Measurements from ENCODE around the gene PHLDA1. TPM values are rescaled to one million over a fixed set of nuclear protein-coding genes. Genes with fewer than 3 reads are reported as not detected.
A peak's percentile ranks its signal among the peaks of the same experiment; 100 is the strongest.

PHLDA1 gene
- total and polyA plus RNA-seq, 2 donors (not counting 3 experiments of a cell fraction or from before 2014, with no cell fraction given): 14.1 to 30.8 TPM

GRCh38 chr12:75977952-75978671 lies 53.5 kb downstream of the PHLDA1 start:
- H3K4me2 ChIP-seq (ENCODE audit: insufficient read depth, low read length): peak overlapping the region; percentile 60
- no peak for TF ChIP-seq MYC (IDR thresholded peaks at IDR 0.05; ENCODE audit: low read depth, low read length)
- peak; percentile 79 for TF ChIP-seq GATA2 (IDR thresholded peaks at IDR 0.05; ENCODE audit: insufficient read depth, insufficient read length, low read depth, low read length)
- peak; percentile 100 for TF ChIP-seq JUN (IDR thresholded peaks at IDR 0.05; ENCODE audit: borderline replicate concordance, insufficient read depth, insufficient read length, low read depth)
- TF ChIP-seq CTCF (IDR thresholded peaks at IDR 0.05; ENCODE audit: extremely low read depth in 1 of 2, insufficient read depth in 1 of 2, low read depth in 1 of 2, low read length in 2 of 2): peak in 1 of 2 donors; percentile 11
- TF ChIP-seq EZH2 (IDR thresholded peaks at IDR 0.05; ENCODE audit: borderline replicate concordance, low read depth, low read length, severe bottlenecking): no peak
- TF ChIP-seq POLR2A (IDR thresholded peaks at IDR 0.05; ENCODE audit: low read depth, low read length): no peak
- TF ChIP-seq POLR2AphosphoS5 (IDR thresholded peaks at IDR 0.05; ENCODE audit: insufficient read depth, low read depth, low read length): peak; percentile 91
- peak; percentile 100 for TF ChIP-seq FOS (IDR thresholded peaks at IDR 0.05; ENCODE audit: borderline replicate concordance, insufficient read depth, low read length)
- peak; percentile 26 for TF ChIP-seq MAX (IDR thresholded peaks at IDR 0.05; ENCODE audit: insufficient read depth, insufficient read length)
- H3K9ac ChIP-seq (replicated peaks; ENCODE audit: extremely low read depth, insufficient read depth, low read length): peak overlapping the region; percentile 66
- H3K36me3 ChIP-seq (ENCODE audit: control insufficient read depth in 2 of 2, extremely low read depth in 1 of 2, insufficient read depth in 2 of 2, low read length in 2 of 2): no peaks in the 10 kb centered on the region
- H2AFZ ChIP-seq (ENCODE audit: low read depth, low read length): no peak overlapping the region
- peaks cover 44% of the 10 kb centered on the region for H3K4me1 ChIP-seq (ENCODE audit: control insufficient read depth, extremely low read depth, insufficient read depth, low read length)
- no peaks in the 10 kb centered on the region for H3K9me1 ChIP-seq (replicated peaks; ENCODE audit: control insufficient read depth, extremely low read depth, insufficient read depth, low read length)
- peak overlapping the region; percentile 96 for H3K27ac ChIP-seq (ENCODE audit: insufficient read depth, low read depth, low read length)
- dilution Hi-C loops (cut with MboI; ENCODE audit: extremely low pct_ligation_motif_present, low sequenced_read_pairs): no loop called here
- H3K27me3 ChIP-seq (ENCODE audit: control insufficient read depth in 2 of 2, insufficient read depth in 2 of 2, low read length in 2 of 2): no peaks in the 10 kb centered on the region
- no peaks in the 10 kb centered on the region for H3K9me3 ChIP-seq (replicated peaks; ENCODE audit: control insufficient read depth, insufficient read depth, low read length)
- no peak overlapping the region for H3K4me3 ChIP-seq (replicated peaks in 1 of 3; ENCODE audit: insufficient read depth in 1 of 3, low read depth in 1 of 3, low read length in 3 of 3)
- CTCF ChIA-PET: interaction anchor here (0.6 to 1.8 kb wide), 6 partner anchors 24 to 452 kb away, joined by 3 to 7 read pairs (median 3); partner anchors contain the start of gene PHLDA1
- no peaks in the 10 kb centered on the region for H3K79me2 ChIP-seq (ENCODE audit: control insufficient read depth, insufficient read depth, low read length)
- H4K20me1 ChIP-seq (replicated peaks; ENCODE audit: control insufficient read depth, extremely low read depth, insufficient read depth, low read length): no peaks in the 10 kb centered on the region
- TSS peak; percentile 74 for BruUV-seq (replicated peaks)
- FAIRE-seq: peak; percentile 96
- intact Hi-C loops (cut with micrococcal nuclease): loop anchor here (1.0 to 5.0 kb wide), 13 partner anchors 19 to 451 kb away; partner anchors contain the start of genes NAP1L1 and PHLDA1
- DNase-seq (ENCODE audit: low read depth, low spot score): peak; percentile 100
- POLR2A ChIA-PET: interaction anchor here (0.6 to 4.9 kb wide), 4 partner anchors 48 to 319 kb away, joined by 4 to 20 read pairs (median 6); partner anchors contain the start of gene PHLDA1
